Peyer's patch (tissue), 4 donors: ENCODE data around the gene HRH1.

Source experiments
- POLR2A ChIP-seq, 2 donors: fragments of 450-650 bp; IDR thresholded peaks; one replicate each; pipeline ENCODE4 v1.5.1; 2017; ENCODE audit warnings: antibody characterized with exemption in 2 of 2, mild to moderate bottlenecking in 2 of 2, moderate library complexity in 2 of 2
- TF ChIP-seq, protein P1 (sequence below), 6 experiments: fragments of 450-650 bp in 4 of 6; fragments of 200-600 bp in 2 of 6; sonication (generic) in 1 of 6; IDR thresholded peaks; one replicate each; pipeline ENCODE4 v1.5.1; 2017 to 2019; ENCODE audit warnings: antibody characterized with exemption in 6 of 6, mild to moderate bottlenecking in 3 of 6, moderate library complexity in 1 of 6

GRCh38 chr3:11118181-11118682 lies 36.1 kb upstream of the HRH1 start:
- TF ChIP-seq, protein P1, sequence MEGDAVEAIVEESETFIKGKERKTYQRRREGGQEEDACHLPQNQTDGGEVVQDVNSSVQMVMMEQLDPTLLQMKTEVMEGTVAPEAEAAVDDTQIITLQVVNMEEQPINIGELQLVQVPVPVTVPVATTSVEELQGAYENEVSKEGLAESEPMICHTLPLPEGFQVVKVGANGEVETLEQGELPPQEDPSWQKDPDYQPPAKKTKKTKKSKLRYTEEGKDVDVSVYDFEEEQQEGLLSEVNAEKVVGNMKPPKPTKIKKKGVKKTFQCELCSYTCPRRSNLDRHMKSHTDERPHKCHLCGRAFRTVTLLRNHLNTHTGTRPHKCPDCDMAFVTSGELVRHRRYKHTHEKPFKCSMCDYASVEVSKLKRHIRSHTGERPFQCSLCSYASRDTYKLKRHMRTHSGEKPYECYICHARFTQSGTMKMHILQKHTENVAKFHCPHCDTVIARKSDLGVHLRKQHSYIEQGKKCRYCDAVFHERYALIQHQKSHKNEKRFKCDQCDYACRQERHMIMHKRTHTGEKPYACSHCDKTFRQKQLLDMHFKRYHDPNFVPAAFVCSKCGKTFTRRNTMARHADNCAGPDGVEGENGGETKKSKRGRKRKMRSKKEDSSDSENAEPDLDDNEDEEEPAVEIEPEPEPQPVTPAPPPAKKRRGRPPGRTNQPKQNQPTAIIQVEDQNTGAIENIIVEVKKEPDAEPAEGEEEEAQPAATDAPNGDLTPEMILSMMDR (IDR thresholded peaks at IDR 0.05) = no peak
- TF ChIP-seq POLR2A (IDR thresholded peaks at IDR 0.05) = no peak
